ENCODE results near the gene PHLDB3.

PHLDB3 gene

DNA sequence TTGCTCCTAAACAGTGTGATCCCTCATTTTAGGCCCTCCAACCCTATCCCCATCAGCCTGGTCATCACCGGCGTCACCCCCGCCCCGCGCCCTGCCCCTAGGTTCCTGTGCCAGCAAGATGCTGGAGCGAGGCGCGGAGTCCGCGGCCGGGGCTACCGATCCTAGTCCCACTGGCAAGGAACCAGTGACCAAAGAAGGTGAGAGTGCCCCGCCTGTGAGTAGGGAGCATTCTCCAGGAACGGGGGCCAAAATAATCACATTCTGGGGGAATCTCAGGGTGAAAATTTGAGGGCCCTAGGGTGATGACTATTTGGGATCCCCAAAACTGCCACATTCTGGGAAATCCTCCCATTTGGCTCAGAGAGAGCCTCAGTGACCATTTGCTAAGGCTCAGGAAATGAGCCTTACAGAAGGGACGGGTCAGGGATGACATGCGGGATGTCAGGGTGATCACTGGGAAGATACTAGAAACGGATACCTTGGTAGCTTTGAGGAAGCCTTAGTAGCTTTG is 29.8 kb upstream of the PHLDB3 start:
- Histone ChIP-seq H3K4me1 (peaks cover 12 to 36% (median 29%) of the 10 kb centered on the region in 10 experiments), H3K4me3 (no peak overlapping the region), H3K36me3 (peaks cover 21 to 39% (median 33%) of the 10 kb centered on the region in 11 experiments), H3K27me3 (no peaks in the 10 kb centered on the region), H3K27ac (peak overlapping the region in 6 of 11 experiments; percentile 5 to 83 (median 22); a peak in 8 of 22 replicates), H3K9ac (peak overlapping the region in 2 of 11 experiments; percentile 8 to 20; a peak in 3 of 22 replicates), H3K9me3 (replicated peaks in 1 of 11) (peaks cover 8 to 14% (median 10%) of the 10 kb centered on the region in 11 experiments), H4K20me1 (peaks cover 0 to 7% (median 0%) of the 10 kb centered on the region in 11 experiments; a peak in 3 of 22 replicates), H3K4me2 (peak overlapping the region in 9 of 11 experiments; percentile 23 to 99 (median 50); a peak in 14 of 22 replicates)
- no peak for TF ChIP-seq Cebpa-rat (IDR thresholded peaks at IDR 0.05)

DNA sequence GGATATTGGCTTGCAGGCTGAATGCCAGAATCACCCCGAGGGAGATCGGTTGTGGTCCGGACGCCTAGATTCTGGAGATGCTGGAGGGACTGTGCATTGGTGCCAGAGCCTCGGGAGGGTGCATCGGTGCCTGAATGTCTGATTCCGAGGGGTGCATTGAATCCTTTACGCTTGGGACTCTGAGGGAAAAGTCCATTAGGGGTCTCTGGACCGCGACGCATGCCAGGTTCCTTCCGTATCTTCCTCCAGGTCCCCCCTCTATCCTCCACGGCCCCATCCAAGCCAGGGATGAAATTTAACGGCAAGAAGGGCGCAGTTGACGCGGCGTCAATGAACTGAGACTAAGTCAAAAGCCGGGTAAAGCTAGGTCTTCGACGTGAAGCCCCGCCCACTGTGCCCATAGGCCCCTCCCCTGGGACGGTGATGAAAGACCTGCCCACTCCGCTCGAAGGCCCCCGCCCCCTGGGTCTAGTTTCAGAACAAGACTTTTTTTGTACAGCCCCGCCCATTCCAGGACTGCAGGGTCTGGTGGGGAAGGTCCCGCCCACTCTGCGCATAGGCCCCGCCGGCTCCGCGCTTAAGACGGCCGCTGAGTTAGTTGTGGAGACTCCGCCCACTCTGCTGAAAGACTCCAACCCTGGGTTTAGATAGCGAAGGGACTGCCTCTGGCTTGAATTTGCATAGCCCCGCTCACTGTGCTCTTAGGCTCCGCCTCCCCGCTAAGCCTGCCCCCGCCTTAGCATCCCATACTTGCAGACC is 29.2 kb upstream of the PHLDB3 start:
- Histone ChIP-seq H3K27ac (peak overlapping the region; percentile 45 to 85 (median 81); a peak in 21 of 22 replicates), H3K27me3 (no peaks in the 10 kb centered on the region), H4K20me1 (peaks cover 0 to 7% (median 0%) of the 10 kb centered on the region in 11 experiments; a peak in 3 of 22 replicates), H3K9me3 (replicated peaks in 1 of 11) (peaks cover 1 to 8% (median 3%) of the 10 kb centered on the region in 11 experiments; a peak in 20 of 22 replicates), H3K4me1 (peaks cover 12 to 36% (median 30%) of the 10 kb centered on the region in 10 experiments), H3K36me3 (peaks cover 14 to 32% (median 27%) of the 10 kb centered on the region in 11 experiments), H3K4me2 (peak overlapping the region; percentile 91 to 99 (median 96)), H3K9ac (peak overlapping the region; percentile 65 to 82 (median 76); a peak in 21 of 22 replicates), H3K4me3 (peak overlapping the region; percentile 59 to 73 (median 68))
- TF ChIP-seq Cebpa-rat (IDR thresholded peaks at IDR 0.05): peak in 4 of 11 experiments; percentile 39 to 55 (median 46); a peak in 4 of 22 replicates

DNA sequence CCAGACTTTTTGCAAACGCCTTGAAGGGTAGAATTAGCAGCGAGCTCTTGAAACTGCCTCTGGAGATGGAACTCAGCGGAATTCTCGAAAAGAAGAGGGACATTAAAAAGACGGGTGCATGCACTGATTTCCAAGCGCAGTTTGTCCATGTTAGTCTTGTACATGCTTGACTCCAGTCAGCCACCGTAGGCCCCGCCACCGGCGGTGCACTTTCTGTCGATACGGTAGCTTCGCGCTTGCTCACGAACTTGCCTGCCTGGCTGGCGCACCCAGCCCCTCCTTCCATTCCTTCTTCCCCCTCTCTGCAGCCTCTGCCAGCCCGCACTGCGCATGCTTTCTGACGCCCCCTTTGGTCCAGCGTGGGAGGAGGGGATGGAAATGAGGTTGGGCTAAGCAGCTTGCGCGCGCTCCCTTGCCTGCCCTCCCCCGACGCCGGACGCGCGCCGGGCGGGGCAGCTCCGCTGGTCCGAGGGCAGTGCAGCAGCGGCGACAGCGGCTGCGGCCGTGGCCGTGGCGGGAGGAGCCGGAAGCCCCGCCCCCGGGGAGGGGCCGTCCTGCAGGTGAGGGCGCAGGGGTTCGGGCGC is 28.5 kb upstream of the PHLDB3 start, which contains the start of gene ZNF575:
TSS of gene ZNF575 (plus strand) at position 227 of the 584 bp plus-strand sequence. CDS start 1,235 bp downstream, outside the sequence.
- peaks cover 8 to 26% (median 20%) of the 10 kb centered on the region in 11 experiments for H3K36me3 ChIP-seq
- peak within 1 kb of the TSS; percentile 65 to 82 (median 76); a peak in 21 of 22 replicates for H3K9ac ChIP-seq
- H3K27ac ChIP-seq: peak within 1 kb of the TSS; percentile 45 to 85 (median 81); a peak in 21 of 22 replicates
- H3K9me3 ChIP-seq (replicated peaks in 1 of 11): peaks cover 0 to 3% (median 0%) of the 10 kb centered on the region in 11 experiments; a peak in 2 of 22 replicates
- H4K20me1 ChIP-seq: peaks cover 0 to 7% (median 0%) of the 10 kb centered on the region in 11 experiments; a peak in 3 of 22 replicates
- H3K4me3 ChIP-seq: peak within 1 kb of the TSS; percentile 59 to 73 (median 68)
- H3K27me3 ChIP-seq: no peaks in the 10 kb centered on the region
- peak within 1 kb of the TSS; percentile 91 to 99 (median 96) for H3K4me2 ChIP-seq
- peaks cover 17 to 42% (median 36%) of the 10 kb centered on the region in 10 experiments for H3K4me1 ChIP-seq
- no peak for TF ChIP-seq Cebpa-rat (IDR thresholded peaks at IDR 0.05)

DNA sequence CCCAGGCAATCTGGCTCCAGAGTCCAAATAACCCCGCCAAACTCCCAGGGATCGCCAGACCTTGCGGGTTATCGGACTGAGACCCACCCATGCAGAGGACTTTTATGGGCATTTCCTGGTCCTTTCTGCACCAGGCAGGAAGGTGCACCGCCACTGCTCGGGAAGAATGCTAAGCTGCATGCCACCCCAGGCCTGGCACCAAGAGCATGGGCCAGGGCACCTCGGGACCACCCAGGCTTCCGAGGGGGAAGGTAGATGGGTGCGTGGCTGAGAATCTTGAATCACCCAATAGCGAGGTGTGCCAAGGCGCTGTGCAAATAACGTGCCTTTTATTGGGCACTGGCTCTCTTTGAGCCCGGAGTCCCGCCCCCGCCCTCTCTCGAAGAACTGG is 28.0 kb upstream of the PHLDB3 start:
- peaks cover 21 to 47% (median 41%) of the 10 kb centered on the region in 10 experiments for H3K4me1 ChIP-seq
- no peaks in the 10 kb centered on the region for H3K9me3 ChIP-seq (replicated peaks in 1 of 11)
- peak overlapping the region; percentile 62 to 82 (median 76); a peak in 21 of 22 replicates for H3K9ac ChIP-seq
- H3K27me3 ChIP-seq: no peaks in the 10 kb centered on the region
- peak overlapping the region; percentile 91 to 99 (median 96) for H3K4me2 ChIP-seq
- H3K36me3 ChIP-seq: peaks cover 3 to 21% (median 15%) of the 10 kb centered on the region in 11 experiments
- H3K4me3 ChIP-seq: peak overlapping the region; percentile 59 to 73 (median 68)
- no peak for TF ChIP-seq Cebpa-rat (IDR thresholded peaks at IDR 0.05)
- peaks cover 0 to 7% (median 0%) of the 10 kb centered on the region in 11 experiments; a peak in 3 of 22 replicates for H4K20me1 ChIP-seq
- H3K27ac ChIP-seq: peak overlapping the region; percentile 10 to 85 (median 81); a peak in 21 of 22 replicates

DNA sequence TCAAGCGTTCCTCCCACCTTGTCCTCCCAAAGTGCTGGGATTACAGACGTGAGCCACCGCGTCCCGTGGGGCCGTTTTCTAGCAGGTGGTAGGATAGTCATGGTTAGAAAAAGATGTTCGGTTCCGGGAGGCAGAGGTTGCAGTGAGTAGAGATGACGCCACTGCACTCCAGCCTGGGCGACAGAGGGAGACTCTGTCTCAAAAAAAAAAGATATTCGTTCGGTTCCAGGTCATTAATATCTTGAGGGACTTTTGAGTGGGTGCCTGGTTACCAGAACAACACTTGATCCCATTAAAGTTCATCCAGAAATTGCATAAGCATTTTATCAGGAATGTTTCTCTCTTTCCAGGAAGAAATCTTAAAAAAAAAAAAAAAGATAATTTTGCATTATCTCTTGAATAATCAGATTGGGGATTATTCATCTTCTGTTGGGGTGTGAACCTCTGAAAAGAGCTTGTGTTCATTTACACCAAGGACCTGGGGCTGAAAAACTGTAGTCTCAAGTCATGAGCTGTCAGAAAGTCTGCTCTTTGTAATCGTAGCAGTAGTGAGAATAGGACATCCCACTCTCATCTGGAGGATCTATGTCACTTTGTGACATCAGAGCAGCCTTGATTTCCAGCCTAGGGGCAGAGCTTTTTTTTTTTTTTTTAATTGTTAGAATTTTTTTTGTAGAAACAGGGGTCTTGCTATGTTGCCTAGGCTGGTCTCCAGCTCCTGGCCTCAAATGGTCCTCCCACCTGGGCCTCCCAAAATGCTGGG is 23.5 kb upstream of the PHLDB3 start:
- H3K4me1 ChIP-seq: peaks cover 43 to 59% (median 53%) of the 10 kb centered on the region in 10 experiments
- H4K20me1 ChIP-seq: peaks cover 0 to 37% (median 16%) of the 10 kb centered on the region in 11 experiments; a peak in 18 of 22 replicates
- H3K36me3 ChIP-seq: peaks cover 2 to 19% (median 10%) of the 10 kb centered on the region in 11 experiments; a peak in 15 of 22 replicates
- H3K27ac ChIP-seq: peak overlapping the region; percentile 64 to 92 (median 86); a peak in 20 of 22 replicates
- no peaks in the 10 kb centered on the region for H3K27me3 ChIP-seq
- H3K9ac ChIP-seq: peak overlapping the region; percentile 83 to 93 (median 88); a peak in 21 of 22 replicates
- H3K4me3 ChIP-seq: peak overlapping the region; percentile 90 to 99 (median 92); a peak in 19 of 20 replicates
- H3K9me3 ChIP-seq (replicated peaks in 1 of 11): no peaks in the 10 kb centered on the region
- H3K4me2 ChIP-seq: peak overlapping the region; percentile 75 to 97 (median 93)
- no peak for TF ChIP-seq Cebpa-rat (IDR thresholded peaks at IDR 0.05)

DNA sequence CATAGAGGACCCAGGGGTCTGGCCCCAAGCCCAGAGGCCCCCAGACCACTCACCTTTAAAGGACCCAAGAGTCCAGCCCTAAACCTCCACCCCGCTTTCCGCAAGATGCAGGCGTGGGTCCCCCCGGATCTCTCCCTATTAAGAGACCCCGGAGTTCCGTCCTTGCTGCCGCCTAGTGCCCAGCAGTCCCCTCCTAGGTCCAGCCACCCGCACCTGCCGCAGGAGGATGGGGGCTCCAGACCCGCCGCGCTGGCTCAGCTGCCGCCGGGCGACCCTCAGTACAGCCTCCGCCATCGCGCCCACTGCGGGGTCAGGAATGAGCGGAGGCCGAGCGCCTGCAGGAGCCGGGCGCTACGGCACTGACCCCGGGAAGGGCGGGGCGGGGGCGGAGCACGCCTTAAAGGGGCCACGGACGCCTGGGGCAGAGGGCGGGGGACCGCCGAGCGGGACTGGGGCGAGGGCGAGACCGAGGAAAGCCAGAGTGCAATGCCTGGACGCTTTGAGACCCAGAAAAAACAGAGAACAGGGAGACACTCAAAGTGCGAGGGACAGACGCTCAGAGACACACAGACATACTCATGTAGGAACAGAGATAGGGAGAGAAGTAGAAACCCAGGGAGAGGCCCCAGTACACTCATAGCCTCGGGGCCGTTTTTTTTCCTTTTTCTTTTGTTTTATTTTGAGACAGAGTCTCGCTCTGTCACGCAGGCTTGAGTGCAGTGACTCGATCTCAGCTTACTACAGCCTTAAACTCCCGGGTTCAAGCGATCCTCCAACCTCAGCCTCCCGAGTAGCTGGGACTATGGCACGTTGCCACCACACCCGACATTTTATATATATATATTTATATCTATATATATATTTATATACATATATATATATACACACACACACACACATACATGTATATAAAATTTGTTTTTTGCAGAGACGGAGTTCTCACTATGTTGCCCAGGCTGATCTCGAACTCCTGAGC is 22.6 kb upstream of the PHLDB3 start, which contains the start of gene ETHE1:
TSS of gene ETHE1 (minus strand) at position 318 of the 976 bp plus-strand sequence. CDS start at position 294, 24 bp downstream.
- Histone ChIP-seq H3K27me3 (no peaks in the 10 kb centered on the region), H3K9me3 (replicated peaks in 1 of 11) (no peaks in the 10 kb centered on the region), H3K4me1 (peaks cover 41 to 61% (median 51%) of the 10 kb centered on the region in 10 experiments), H3K9ac (peak within 1 kb of the TSS; percentile 83 to 93 (median 88)), H3K4me2 (peak within 1 kb of the TSS; percentile 75 to 97 (median 93)), H3K27ac (peak within 1 kb of the TSS; percentile 64 to 92 (median 86)), H3K36me3 (peaks cover 7 to 27% (median 19%) of the 10 kb centered on the region in 11 experiments; a peak in 19 of 22 replicates), H4K20me1 (peaks cover 1 to 45% (median 25%) of the 10 kb centered on the region in 11 experiments; a peak in 18 of 22 replicates), H3K4me3 (peak within 1 kb of the TSS; percentile 90 to 99 (median 92))
- no peak for TF ChIP-seq Cebpa-rat (IDR thresholded peaks at IDR 0.05)

Data from BLaER1 treated with 17β-estradiol and CSF1 and Interleukin-3, amounts not matched to agents 10 nM and 100 nM (cell line).